GM12801 (cell line): ENCODE data around the gene HIF3A.

Experiments used
- CTCF ChIP-seq: IDR thresholded peaks from one replicate; pipeline ENCODE4 v1.5.1; 2011; ENCODE audit warnings: control low read depth; ENCODE audit not compliant: insufficient read length; ENCODE audit errors: extremely low read depth

The HIF3A gene

GRCh38 chr19:46289724-46290619 is 6.9 kb upstream of the HIF3A start:
- no peak for TF ChIP-seq CTCF

GRCh38 chr19:46291829-46292228 is 5.0 kb upstream of the HIF3A start:
- TF ChIP-seq CTCF: no peak

GRCh38 chr19:46294494-46294893 is 2.3 kb upstream of the HIF3A start:
- TF ChIP-seq CTCF: no peak

- no peak for TF ChIP-seq CTCF
Measured at GRCh38 chr19:46295401-46296201, 1.2 kb upstream of the HIF3A start.

GRCh38 chr19:46296202-46296480 is 701 bp upstream of the HIF3A start:
- TF ChIP-seq CTCF: no peak

GRCh38 chr19:46297700-46298478 is 1.0 kb downstream of the HIF3A start:
- no peak for TF ChIP-seq CTCF

GRCh38 chr19:46298479-46299003 is 1.7 kb downstream of the HIF3A start:
- no peak for TF ChIP-seq CTCF
